GM12878 (cell line): Measurements from ENCODE around the gene GDAP2. TPM values are rescaled to one million over a fixed set of nuclear protein-coding genes. Genes with fewer than 3 reads are reported as not detected.

Source experiments
- ATAC-seq: fragments of 200-7000 bp; cut with Tn5 transposase; 3 replicates; pipeline ENCODE4 v1.9.1; 2020; ENCODE audit warnings: mild to moderate bottlenecking, moderate library complexity
- BruUV-seq: library from RNA; stranded (reverse); fragments of 400-500 nt; replicated peaks from 2 replicates; lab custom pipeline; 2021; lab: Mats Ljungman, UMichigan
- CTCF ChIA-PET: fragments of 300-600 bp; sonication (Branson Sonifier 250); formaldehyde crosslinking; extraction: SDS; loops from one replicate; lab custom pipeline; 2021; ENCODE audit warnings: inconsistent platforms; lab: Yijun Ruan, JAX
- POLR2A ChIA-PET: fragments of 350-600 bp; formaldehyde crosslinking; extraction: SDS; loops from one replicate; lab custom pipeline; 2021; ENCODE audit warnings: inconsistent platforms; lab: Charles Lee
- RAD21 ChIA-PET: fragments of 300-600 bp; sonication (Branson Sonifier 250); formaldehyde crosslinking; loops from one replicate; lab custom pipeline; 2023; ENCODE audit warnings: antibody characterized with exemption; ENCODE audit not compliant: unreplicated experiment; lab: Charles Lee
- SMC1A ChIA-PET: fragments of 300-600 bp; sonication (Branson Sonifier 250); formaldehyde crosslinking; loops from one replicate; lab custom pipeline; 2023; ENCODE audit not compliant: unreplicated experiment, uncharacterized antibody; lab: Charles Lee
- DNase-seq: peaks from one replicate; pipeline ENCODE4 v3.0.0-alpha.2; 2011; ENCODE audit warnings: low read depth, low spot score
- FAIRE-seq: peaks from 3 replicates; lab custom pipeline; 2011; peaks lifted over from hg19 to GRCh38; lab: Jason Lieb, UNC
- H2AFZ ChIP-seq: 2 replicates; pipeline ENCODE4 v1.6.0; 2011; ENCODE audit warnings: low read depth, low read length, control low read depth; ENCODE audit not compliant: control insufficient read depth
- H3K27ac ChIP-seq: 2 replicates; pipeline ENCODE4 v1.5.1; 2011; ENCODE audit warnings: control low read depth; ENCODE audit not compliant: control insufficient read depth, insufficient read depth
- H3K27me3 ChIP-seq, 2 experiments: replicated peaks in 1 of 2; 2 replicates each; pipeline versions ENCODE4 v1.6.0 to v1.6.1; 2011; ENCODE audit warnings: low read length in 1 of 2; ENCODE audit not compliant: control insufficient read depth in 2 of 2, insufficient read depth in 2 of 2
- H3K36me3 ChIP-seq, 2 experiments: 2 replicates each; pipeline ENCODE4 v1.5.1; 2011; ENCODE audit warnings: low read length in 1 of 2; ENCODE audit not compliant: control insufficient read depth in 2 of 2, insufficient read depth in 2 of 2
- H3K4me1 ChIP-seq: 2 replicates; pipeline ENCODE4 v1.6.1; 2011; ENCODE audit warnings: mild to moderate bottlenecking, low read length, moderate library complexity, mixed read lengths; ENCODE audit not compliant: control insufficient read depth, insufficient read depth
- H3K4me2 ChIP-seq: 2 replicates; pipeline ENCODE4 v1.6.0; 2011; ENCODE audit warnings: control low read depth; ENCODE audit not compliant: control insufficient read depth, insufficient read depth
- H3K4me3 ChIP-seq: fragments of 200-600 bp; sonication (generic); 2 replicates; pipeline ENCODE4 v1.5.1; 2016
- H3K79me2 ChIP-seq: 2 replicates; pipeline ENCODE4 v1.6.0; 2011; ENCODE audit warnings: low read length; ENCODE audit not compliant: control insufficient read depth, insufficient read depth
- H3K9ac ChIP-seq: 2 replicates; pipeline ENCODE4 v1.8.0; 2011; ENCODE audit warnings: low read length, control low read depth, mixed read lengths; ENCODE audit not compliant: control insufficient read depth, insufficient read depth
- H3K9me3 ChIP-seq: replicated peaks from 3 replicates; pipeline ENCODE4 v1.5.1; 2011; ENCODE audit warnings: mild to moderate bottlenecking, low read length; ENCODE audit not compliant: control insufficient read depth, insufficient read depth
- H4K20me1 ChIP-seq: 2 replicates; pipeline ENCODE4 v1.6.0; 2011; ENCODE audit not compliant: control insufficient read depth, insufficient read depth
- CEBPZ ChIP-seq: fragments of 150-350 bp; IDR thresholded peaks from 2 replicates; pipeline ENCODE4 v1.6.1; 2016; ENCODE audit warnings: low read depth, low read length
- CHD2 ChIP-seq: IDR thresholded peaks from 2 replicates; pipeline ENCODE4 v1.6.1; 2011; ENCODE audit warnings: low read depth, low read length, improper control_type of control experiment, borderline replicate concordance
- E2F8 ChIP-seq: fragments of 450-650 bp; IDR thresholded peaks from 2 replicates; pipeline ENCODE4 v1.6.1; 2018; ENCODE audit warnings: mild to moderate bottlenecking, low read depth, moderate library complexity; ENCODE audit not compliant: partially characterized antibody
- MTA3 ChIP-seq: IDR thresholded peaks from 2 replicates; pipeline ENCODE4 v1.6.1; 2012; ENCODE audit warnings: low read length, inconsistent platforms, borderline replicate concordance
- NR2C1 ChIP-seq: fragments of 450-650 bp; IDR thresholded peaks from 2 replicates; pipeline ENCODE4 v1.6.1; 2017; ENCODE audit warnings: antibody characterized with exemption, mild to moderate bottlenecking, moderate library complexity
- ZBTB11 ChIP-seq: fragments of 450-650 bp; formaldehyde crosslinking; IDR thresholded peaks from 2 replicates; pipeline ENCODE4 v1.5.0; 2022; ENCODE audit warnings: mild to moderate bottlenecking, missing genetic modification characterization
- WGBS: methylation state at CpG from one replicate; pipeline ENCODE4 v1.1.6; 2016; ENCODE audit warnings: low lambda C conversion rate; ENCODE audit not compliant: insufficient replicate concordance, insufficient coverage; ENCODE audit errors: missing lambda C conversion rate; 5-methylcytosine and 5-hydroxymethylcytosine counted together
- in situ Hi-C: fragments of 300-500 bp; cut with MboI; formaldehyde crosslinking; loops from 9 replicates; pipeline ENCODE4 v1.14.3; 2018; ENCODE audit warnings: mixed read lengths
- intact Hi-C: fragments of 100-400 bp; cut with micrococcal nuclease; formaldehyde crosslinking; loops from one replicate; pipeline ENCODE4 v1.14.2; 2022; ENCODE audit not compliant: unreplicated experiment
- polyA plus RNA-seq, 11 experiments: library from polyadenylated mRNA; depleted of rRNA in 4 of 11; unstranded in 6 of 11; stranded (reverse) in 5 of 11; fragments of >200 nt; fragmentation: Nextera tagmentation in 4 of 11; fragmentation: Illumina TruSeq in 1 of 11; extraction: Ambion mirVana in 4 of 11; extraction: Trizol in 1 of 11; gene quantifications; 1 replicate in 1 of 11; 2 replicates in 10 of 11; pipeline versions ENCODE4 v1.2.1 to v1.2.3, GENCODE V29; 2011 to 2016; ENCODE audit warnings: inconsistent platforms in 2 of 11, missing spikeins in 2 of 11, low read depth in 1 of 11
- total RNA-seq, 4 experiments: library from RNA; depleted of rRNA in 3 of 4; stranded (reverse); fragments of >200 nt in 3 of 4; fragmentation: Illumina TruSeq in 1 of 4; extraction: Trizol in 1 of 4; gene quantifications; 2 replicates each; pipeline versions ENCODE4 v1.2.1 to v1.2.3, GENCODE V29; 2013 to 2021
- TF ChIP-seq, protein P1 (sequence below): IDR thresholded peaks from 2 replicates; pipeline ENCODE4 v1.6.1; 2011; ENCODE audit warnings: borderline replicate concordance, low read depth, mild to moderate bottlenecking, moderate library complexity, mixed read lengths, low read length; ENCODE audit not compliant: insufficient read depth; ENCODE audit errors: extremely low read length

GDAP2 gene
- total and polyA plus RNA-seq, 10 of the 15 experiments (the other 5 are each of a cell fraction or from before 2014, with no cell fraction given), result 2.6 to 19.2 (median 11.4) TPM

DNA sequence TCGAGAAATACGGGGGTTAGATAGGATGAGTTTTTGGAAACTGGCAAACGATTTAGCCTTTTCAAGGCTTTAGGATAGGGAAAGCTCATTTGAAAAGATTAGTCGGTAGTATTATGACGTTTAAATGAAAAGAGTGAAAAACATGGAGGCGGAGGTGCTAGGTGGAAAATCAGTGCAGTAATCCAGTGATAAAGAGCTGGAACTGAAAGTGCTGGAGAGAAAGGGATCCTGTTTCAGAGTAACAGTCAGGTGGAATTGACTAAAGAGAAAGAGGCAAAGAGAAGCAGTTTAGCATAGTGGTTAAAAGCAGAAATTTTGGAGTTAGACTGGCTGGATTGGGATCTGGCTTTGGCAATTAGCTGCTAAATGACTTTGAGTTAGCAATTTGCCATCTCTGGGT is 1.1 kb upstream of the GDAP2 start:
- peak overlapping the region; percentile 84 for H3K4me3 ChIP-seq
- CTCF ChIA-PET, result interaction anchor here (1.3 to 1.5 kb wide), 2 partner anchors 14 to 32 kb away, joined by 3 to 4 read pairs; no protein-coding TSS in a partner anchor

More for the DNA sequence above, 1.1 kb upstream of the GDAP2 start:
- RAD21 ChIA-PET, result no interaction called here
- Histone ChIP-seq H3K79me2 (peaks cover 58% of the 10 kb centered on the region), H3K36me3 (peaks cover 0 to 5% of the 10 kb centered on the region in 2 experiments; a peak in 1 of 4 replicates), H3K27me3 (no peaks in the 10 kb centered on the region), H3K4me2 (peak overlapping the region; percentile 91), H3K9ac (peak overlapping the region; percentile 83), H4K20me1 (no peaks in the 10 kb centered on the region; the same call in 1 of the 2 replicates), H2AFZ (peak overlapping the region; percentile 89), H3K9me3 (no peaks in the 10 kb centered on the region)
- intact Hi-C loops (no loop called here), in situ Hi-C loops (no loop called here)
- POLR2A ChIA-PET, result interaction anchor here (1.1 kb wide), 1 partner anchor 20 kb away, joined by 3 read pairs; no protein-coding TSS in a partner anchor
- DNase-seq (no peak), FAIRE-seq (no peak), ATAC-seq (no peak)
- BruUV-seq, result no TSS peak
- WGBS, result under 1% methylated on average over 6 of the region's 6 CpGs
- SMC1A ChIA-PET, result interaction anchor here (1.1 to 1.3 kb wide), 2 partner anchors 9 to 12 kb away, joined by 5 read pairs; no protein-coding TSS in a partner anchor
- TF ChIP-seq, protein P1, sequence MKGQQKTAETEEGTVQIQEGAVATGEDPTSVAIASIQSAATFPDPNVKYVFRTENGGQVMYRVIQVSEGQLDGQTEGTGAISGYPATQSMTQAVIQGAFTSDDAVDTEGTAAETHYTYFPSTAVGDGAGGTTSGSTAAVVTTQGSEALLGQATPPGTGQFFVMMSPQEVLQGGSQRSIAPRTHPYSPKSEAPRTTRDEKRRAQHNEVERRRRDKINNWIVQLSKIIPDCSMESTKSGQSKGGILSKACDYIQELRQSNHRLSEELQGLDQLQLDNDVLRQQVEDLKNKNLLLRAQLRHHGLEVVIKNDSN, result no peak
- no peak for TF ChIP-seq CEBPZ
- TF ChIP-seq E2F8, result no peak
- TF ChIP-seq NR2C1, result no peak
- TF ChIP-seq MTA3, result no peak
- TF ChIP-seq CHD2, result no peak
- TF ChIP-seq ZBTB11 (CRISPR knock-in tag), result no peak
- TF ChIP-seq, all 136 proteins: peak for 0
- H3K27ac ChIP-seq, result peak overlapping the region; percentile 61
- 0 out of 2 replicates have a peak, but pooled peaks cover 2% of the 10 kb centered on the region for H3K4me1 ChIP-seq
